Endothelial cell of hepatic sinusoid (primary cell): ENCODE data around the gene ATP6V1F.

ENCODE experiments used
- in situ Hi-C: cut with HindIII; loops from 2 replicates; pipeline ENCODE4 v1.10.0; 2017; ENCODE audit warnings: low sequenced_read_pairs

ATP6V1F gene

DNA sequence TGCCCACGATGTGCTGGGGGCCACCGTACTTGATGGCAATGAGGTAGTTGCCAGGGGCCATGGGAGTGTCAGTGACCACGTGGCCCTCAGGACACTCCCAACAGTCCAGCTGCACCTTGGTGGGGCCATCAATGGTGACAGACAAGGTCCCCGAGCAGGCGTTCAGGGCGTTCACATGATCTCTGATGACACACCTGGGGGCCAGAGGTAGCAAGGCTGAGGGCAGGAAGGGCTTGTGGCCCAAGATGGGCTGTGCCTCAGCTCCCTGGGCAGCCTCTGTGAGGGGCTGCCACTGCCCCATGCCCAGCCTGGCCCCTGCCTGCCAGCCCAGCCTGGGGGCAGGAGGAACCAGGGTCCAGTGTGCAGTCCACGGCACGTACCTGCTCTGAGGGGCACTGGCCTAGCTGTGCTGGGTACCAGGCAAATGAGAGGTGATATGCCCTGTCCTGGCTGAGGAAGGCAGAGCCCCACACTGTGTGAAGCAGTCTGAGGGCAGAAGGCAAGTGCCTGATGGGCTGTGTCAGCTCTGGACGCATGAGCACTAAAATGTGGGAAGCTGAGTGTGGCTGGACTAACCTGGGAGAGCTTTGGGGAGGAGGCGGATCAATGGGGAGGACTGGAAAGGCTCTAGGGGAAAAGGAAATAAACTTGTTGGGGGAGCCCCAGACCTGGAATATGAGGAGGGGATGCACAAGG, 51.4 kb downstream of the ATP6V1F start:
- in situ Hi-C loops = loop anchor here (5.0 to 10.0 kb wide), 3 partner anchors 52 to 171 kb away; partner anchors contain the start of gene ATP6V1F

DNA sequence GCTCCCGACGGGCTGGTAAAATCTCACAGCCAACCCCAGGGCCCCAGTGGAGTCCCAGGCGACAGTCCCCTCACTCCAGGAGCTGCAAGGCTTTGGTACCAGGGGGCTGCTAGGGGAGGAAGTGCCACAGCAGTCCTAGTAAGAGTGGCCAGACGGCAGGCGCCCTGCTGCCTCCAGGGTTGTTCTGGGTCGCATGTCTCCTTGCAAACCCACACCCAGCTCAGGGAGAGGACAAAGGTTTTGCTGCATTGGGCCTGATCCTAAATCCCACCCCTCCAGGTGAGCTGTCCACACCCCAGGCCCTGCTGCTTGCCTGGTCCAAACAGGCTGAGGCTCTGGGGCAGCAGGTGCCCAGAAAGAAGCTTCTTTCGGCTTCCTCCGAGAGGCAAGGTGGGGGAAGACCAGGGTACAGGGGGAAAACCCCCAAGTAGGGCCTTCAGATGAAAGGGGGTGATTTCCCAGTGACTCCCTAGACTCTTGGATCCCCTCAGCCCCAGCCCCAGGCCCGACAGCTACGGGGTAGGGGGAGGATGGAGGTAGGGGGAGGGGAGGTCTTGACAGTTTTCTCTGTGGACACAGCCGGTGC, 52.0 kb downstream of the ATP6V1F start:
- in situ Hi-C loops = loop anchor here (5.0 to 10.0 kb wide), 3 partner anchors 52 to 170 kb away; partner anchors contain the start of gene ATP6V1F

DNA sequence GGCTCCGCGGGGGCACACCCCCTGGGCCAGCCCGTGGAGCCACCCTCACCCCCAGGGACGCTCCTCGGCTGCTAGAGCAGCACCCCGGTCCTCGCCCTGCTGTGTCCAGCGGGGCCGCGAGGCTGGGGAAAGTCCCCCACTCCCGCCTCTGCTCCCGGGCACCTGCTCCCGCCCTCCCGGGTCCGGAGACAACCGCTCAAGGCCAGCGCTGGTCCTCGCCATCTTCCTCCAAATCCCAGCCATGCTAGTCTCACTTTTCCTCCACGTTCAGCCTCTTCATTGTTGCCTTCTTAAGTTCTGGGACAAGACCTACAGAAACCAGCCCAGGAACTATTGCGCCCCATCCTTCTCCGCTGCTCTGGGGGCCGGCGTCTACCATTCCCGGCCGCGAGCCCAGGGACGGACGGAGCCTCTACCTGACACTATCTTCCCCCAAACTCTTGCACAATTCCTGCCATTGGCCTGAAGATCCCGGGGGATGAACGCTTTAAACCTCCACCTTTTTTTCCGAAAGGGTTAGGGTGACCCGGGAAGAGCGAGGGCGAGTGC, 52.7 kb downstream of the ATP6V1F start:
- in situ Hi-C loops = loop anchor here (10.0 kb wide), 1 partner anchor 169 kb away; no protein-coding TSS in a partner anchor
